Cardiac muscle cell (in vitro differentiated cells and primary cell): ENCODE data around the gene FPGS. TPM values are rescaled to one million over a fixed set of nuclear protein-coding genes. Genes with fewer than 3 reads are reported as not detected.

Experiments used
- DNase-seq, 2 donors: peaks; one replicate each; pipeline versions ENCODE4 v3.0.0 to v3.0.0-alpha.2; 2010 to 2017; ENCODE audit warnings: low read depth in 1 of 2, low spot score in 1 of 2
- H3K27ac ChIP-seq: fragments of 200-600 bp; sonication (generic); 2 replicates; pipeline ENCODE4 v1.5.1; 2016
- H3K27me3 ChIP-seq: fragments of 200-600 bp; sonication (generic); 2 replicates; pipeline ENCODE4 v1.6.0; 2016; ENCODE audit warnings: control low read depth
- H3K36me3 ChIP-seq: fragments of 200-600 bp; sonication (generic); 2 replicates; pipeline ENCODE4 v1.5.1; 2016; ENCODE audit warnings: control low read depth
- H3K4me1 ChIP-seq: fragments of 200-600 bp; sonication (generic); 2 replicates; pipeline ENCODE4 v1.8.1; 2017; ENCODE audit warnings: low read depth, mild to moderate bottlenecking, mixed run types
- H3K4me3 ChIP-seq: fragments of 200-600 bp; sonication (generic); 2 replicates; pipeline ENCODE4 v1.5.1; 2016; ENCODE audit warnings: mild to moderate bottlenecking
- H3K9me3 ChIP-seq: fragments of 200-600 bp; sonication (generic); 2 replicates; pipeline ENCODE4 v1.5.1; 2017; ENCODE audit warnings: low read depth, mild to moderate bottlenecking, control low read depth
- polyA plus RNA-seq: library from polyadenylated mRNA; unstranded; fragments of >200 nt; fragmentation: Nextera tagmentation; extraction: Ambion mirVana; gene quantifications from 2 replicates; pipeline ENCODE4 v1.2.1, GENCODE V29; 2016
- total RNA-seq: library from RNA; depleted of rRNA; stranded (reverse); fragments of >200 nt; gene quantifications from 2 replicates; pipeline ENCODE4 v1.2.3, GENCODE V29; 2016
- TF ChIP-seq, protein P1 (sequence below): IDR thresholded peaks from 2 replicates; pipeline ENCODE4 v1.5.1; 2012; ENCODE audit warnings: low read depth, mild to moderate bottlenecking, low read length

The FPGS gene, protein sequence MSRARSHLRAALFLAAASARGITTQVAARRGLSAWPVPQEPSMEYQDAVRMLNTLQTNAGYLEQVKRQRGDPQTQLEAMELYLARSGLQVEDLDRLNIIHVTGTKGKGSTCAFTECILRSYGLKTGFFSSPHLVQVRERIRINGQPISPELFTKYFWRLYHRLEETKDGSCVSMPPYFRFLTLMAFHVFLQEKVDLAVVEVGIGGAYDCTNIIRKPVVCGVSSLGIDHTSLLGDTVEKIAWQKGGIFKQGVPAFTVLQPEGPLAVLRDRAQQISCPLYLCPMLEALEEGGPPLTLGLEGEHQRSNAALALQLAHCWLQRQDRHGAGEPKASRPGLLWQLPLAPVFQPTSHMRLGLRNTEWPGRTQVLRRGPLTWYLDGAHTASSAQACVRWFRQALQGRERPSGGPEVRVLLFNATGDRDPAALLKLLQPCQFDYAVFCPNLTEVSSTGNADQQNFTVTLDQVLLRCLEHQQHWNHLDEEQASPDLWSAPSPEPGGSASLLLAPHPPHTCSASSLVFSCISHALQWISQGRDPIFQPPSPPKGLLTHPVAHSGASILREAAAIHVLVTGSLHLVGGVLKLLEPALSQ
- total RNA-seq, result 112 and 123 TPM in 2 replicates
- polyA plus RNA-seq, result 78.3 and 111 TPM in 2 replicates

DNA sequence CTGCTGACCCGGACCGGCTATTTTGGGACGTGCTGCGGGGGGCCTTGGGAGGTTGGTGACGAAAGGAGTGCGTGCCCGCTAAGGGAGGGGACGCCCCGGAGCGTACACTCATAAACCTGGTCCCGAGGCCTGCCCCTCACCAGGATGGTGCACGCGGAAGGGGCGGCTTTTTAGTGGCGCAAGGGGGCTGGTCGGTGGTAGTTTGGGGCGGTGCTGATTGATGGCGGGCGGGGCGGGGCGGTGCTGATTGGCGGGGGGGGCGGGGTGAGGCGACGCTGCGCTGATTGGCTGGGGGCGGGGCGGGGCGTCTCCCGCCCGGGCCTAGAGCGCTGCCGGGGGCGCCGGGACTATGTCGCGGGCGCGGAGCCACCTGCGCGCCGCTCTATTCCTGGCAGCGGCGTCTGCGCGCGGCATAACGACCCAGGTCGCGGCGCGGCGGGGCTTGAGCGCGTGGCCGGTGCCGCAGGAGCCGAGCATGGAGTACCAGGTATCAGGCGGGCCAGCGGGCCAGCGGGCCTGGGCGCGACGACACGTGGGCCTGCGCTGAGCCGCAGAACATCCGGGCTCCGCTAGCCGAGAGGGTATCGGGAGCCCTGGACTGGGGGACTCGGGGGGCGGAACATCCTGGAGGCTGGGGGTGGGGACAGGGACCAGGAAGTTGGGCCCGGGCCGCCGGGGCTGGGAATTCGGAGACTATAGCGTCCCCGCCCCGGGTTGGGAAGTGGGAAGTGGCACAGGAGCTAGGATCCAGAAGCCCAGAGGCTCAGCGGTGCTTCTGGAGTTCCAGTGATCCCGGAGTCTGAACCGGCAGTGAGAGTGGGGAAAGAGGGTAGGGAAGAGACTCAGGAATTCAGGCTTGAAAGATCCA, at the start of gene FPGS:
Gene FPGS (plus strand): TSS at position 307 of the 868 bp plus-strand sequence. CDS start 43 bp downstream, at position 350.
- Histone ChIP-seq H3K4me3 (peak within 1 kb of the TSS; percentile 59), H3K27ac (peak within 1 kb of the TSS; percentile 88), H3K36me3 (peaks cover 9% of the 10 kb centered on the region), H3K4me1 (peaks cover 16% of the 10 kb centered on the region), H3K9me3 (no peaks in the 10 kb centered on the region), H3K27me3 (no peaks in the 10 kb centered on the region)
- DNase-seq, result peak; percentile 93 to 94
- TF ChIP-seq, protein P1, sequence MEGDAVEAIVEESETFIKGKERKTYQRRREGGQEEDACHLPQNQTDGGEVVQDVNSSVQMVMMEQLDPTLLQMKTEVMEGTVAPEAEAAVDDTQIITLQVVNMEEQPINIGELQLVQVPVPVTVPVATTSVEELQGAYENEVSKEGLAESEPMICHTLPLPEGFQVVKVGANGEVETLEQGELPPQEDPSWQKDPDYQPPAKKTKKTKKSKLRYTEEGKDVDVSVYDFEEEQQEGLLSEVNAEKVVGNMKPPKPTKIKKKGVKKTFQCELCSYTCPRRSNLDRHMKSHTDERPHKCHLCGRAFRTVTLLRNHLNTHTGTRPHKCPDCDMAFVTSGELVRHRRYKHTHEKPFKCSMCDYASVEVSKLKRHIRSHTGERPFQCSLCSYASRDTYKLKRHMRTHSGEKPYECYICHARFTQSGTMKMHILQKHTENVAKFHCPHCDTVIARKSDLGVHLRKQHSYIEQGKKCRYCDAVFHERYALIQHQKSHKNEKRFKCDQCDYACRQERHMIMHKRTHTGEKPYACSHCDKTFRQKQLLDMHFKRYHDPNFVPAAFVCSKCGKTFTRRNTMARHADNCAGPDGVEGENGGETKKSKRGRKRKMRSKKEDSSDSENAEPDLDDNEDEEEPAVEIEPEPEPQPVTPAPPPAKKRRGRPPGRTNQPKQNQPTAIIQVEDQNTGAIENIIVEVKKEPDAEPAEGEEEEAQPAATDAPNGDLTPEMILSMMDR, result no peak

DNA sequence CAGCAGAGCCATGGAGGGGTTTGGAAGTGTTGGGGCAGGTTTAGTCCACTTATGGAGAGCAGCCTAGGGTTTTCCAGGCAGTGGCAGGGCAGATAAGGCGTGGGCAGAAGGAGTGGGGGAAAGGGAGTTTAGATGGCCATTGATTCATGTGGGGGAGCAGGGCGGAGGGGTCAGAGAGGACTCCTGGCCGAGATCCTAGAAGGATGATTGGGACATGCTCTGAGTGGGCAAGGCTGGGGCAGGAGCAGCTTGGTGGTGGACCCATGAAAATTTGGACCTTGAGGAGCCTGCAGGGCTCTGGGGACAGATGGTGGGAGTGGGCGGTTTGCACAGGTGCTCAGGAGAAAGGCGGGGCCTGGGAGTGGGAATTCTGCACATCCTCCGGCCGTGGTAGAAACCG, 49.5 kb upstream of the FPGS start:
- H3K4me3 ChIP-seq, result no peak overlapping the region
- H3K27me3 ChIP-seq, result peaks cover 58% of the 10 kb centered on the region
- no peaks in the 10 kb centered on the region for H3K36me3 ChIP-seq
- no peaks in the 10 kb centered on the region for H3K4me1 ChIP-seq
- no peaks in the 10 kb centered on the region for H3K9me3 ChIP-seq
- TF ChIP-seq, protein P1, result no peak
- no peak overlapping the region for H3K27ac ChIP-seq
- DNase-seq, result no peak

DNA sequence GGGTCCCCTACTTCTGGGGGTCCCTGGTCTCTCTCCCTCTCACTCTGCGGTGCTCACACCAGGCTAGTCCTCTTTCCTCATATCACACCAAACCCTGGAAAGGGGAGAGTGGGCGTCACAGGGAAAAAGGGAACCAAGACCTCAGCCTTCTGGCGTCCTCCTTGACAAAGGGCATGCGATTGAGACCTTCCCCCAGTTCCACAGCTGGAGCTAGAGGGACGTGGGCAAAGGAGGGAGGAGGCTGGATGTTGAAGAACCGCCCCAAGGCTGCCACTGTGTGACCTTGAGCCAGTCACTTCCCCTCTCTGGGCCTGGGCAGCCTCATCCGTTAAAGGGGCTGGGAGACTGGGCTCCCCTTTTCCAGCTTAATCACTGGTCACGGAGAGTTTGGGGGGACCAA, 49.1 kb upstream of the FPGS start:
- Histone ChIP-seq H3K9me3 (no peaks in the 10 kb centered on the region), H3K36me3 (no peaks in the 10 kb centered on the region), H3K4me3 (no peak overlapping the region), H3K4me1 (no peaks in the 10 kb centered on the region), H3K27me3 (peaks cover 58% of the 10 kb centered on the region), H3K27ac (no peak overlapping the region)
- TF ChIP-seq, protein P1, result no peak
- no peak for DNase-seq

DNA sequence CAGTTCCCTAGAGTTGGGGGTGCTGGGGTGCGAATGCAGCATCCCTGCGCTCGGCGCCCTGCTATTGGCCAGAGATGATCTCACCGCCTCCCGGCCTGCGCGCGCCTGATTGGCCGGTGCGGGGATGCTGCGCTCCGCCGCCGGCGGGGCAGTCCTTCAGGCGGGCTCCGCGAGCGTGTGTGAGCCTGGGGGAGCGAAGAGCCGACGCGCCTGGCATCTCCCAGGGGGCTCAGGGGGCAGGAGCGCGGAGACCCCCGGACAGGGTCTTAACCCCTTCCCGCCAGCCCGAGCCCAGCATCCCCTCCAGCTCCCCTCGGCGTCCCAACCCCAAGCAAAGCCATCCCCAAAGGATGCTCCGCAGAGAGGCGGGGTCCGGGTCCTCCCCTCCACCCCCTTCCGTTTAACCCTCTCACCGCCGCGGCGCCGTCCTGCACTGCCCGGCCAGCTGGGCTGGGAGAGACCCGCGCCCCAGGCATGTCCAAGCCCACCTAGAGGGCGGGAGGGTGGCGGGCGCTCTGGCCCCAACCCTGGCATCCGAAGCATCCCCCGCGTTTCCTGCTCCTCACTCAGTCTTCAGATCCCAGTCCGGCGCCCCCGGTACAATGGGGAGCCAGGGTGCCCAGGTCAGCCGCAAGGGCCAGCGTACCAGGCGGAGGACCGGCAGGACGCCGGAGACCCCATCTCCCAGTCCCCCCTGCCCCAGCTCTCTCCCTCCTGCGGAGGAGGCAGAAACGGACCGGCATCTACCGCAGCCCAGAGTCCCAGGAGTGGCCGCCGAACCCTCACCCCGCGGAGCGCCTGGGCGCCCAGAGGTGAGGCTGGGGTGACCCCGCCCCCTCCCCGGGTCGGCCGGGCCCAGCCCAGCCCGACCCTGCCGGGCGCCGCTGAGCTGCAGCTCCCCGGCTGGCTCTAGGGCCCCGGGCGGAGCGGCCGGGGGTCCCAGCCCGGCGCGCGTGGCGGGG, 48.3 kb upstream of the FPGS start:
- Histone ChIP-seq H3K9me3 (no peaks in the 10 kb centered on the region), H3K27me3 (peaks cover 58% of the 10 kb centered on the region), H3K4me3 (peak overlapping the region; percentile 18), H3K4me1 (no peaks in the 10 kb centered on the region), H3K36me3 (no peaks in the 10 kb centered on the region), H3K27ac (no peak overlapping the region)
- DNase-seq, result peak in 1 of 2 donors; percentile 49
- TF ChIP-seq, protein P1, result no peak
